Measurements from ENCODE around the gene SMPD3.

Gene SMPD3

DNA sequence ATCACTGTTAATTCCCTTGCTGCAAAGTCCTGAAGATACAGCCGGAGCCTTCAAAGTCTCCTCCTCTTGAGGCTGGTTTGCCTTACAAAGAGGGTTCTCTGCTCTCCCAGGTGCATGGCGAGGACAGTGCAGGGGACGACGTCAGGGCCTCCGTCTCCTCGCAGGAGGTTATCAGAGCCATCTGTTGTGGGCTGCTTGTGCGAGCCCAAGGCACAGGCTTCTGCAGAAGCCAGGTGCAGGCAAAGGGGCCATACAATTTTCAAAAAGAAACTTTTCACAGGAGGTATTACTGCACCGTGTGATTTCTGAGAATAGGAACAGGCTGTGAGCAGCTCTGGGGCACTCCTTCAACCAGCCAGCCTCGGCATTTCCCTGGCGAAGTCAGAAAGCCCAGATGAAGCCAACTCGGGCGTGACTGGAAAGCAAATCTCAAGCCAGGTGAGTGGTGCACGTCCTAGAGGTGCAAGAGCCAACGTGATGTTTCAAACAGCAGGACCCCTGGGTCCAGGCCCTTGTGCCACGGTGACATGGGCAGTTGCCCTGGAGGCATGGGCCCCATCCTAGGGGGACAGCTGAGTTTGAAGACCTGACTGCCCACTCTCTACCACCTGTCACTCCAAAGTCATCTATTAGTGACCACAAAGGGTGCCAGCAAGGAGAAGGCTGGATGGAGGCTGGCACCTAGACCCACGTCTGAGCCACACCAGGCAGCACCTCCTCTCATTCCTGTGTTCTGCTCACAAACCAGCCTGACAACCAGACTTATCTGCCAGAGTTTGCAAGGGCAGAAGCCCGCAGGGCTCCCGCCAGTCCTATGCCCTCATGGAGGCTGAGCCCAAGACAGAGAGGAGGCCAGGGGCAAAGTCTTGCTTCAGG is 68.6 kb downstream of the SMPD3 start:
- no peak for DNase-seq

- no peak for DNase-seq
These were observed 69.6 kb downstream of the SMPD3 start for GRCh38 chr16:68378436-68379415.

GRCh38 chr16:68377667-68378393 is 70.5 kb downstream of the SMPD3 start:
- no peak for DNase-seq

GRCh38 chr16:68377221-68377620 is 71.1 kb downstream of the SMPD3 start:
- DNase-seq, result no peak

DNA sequence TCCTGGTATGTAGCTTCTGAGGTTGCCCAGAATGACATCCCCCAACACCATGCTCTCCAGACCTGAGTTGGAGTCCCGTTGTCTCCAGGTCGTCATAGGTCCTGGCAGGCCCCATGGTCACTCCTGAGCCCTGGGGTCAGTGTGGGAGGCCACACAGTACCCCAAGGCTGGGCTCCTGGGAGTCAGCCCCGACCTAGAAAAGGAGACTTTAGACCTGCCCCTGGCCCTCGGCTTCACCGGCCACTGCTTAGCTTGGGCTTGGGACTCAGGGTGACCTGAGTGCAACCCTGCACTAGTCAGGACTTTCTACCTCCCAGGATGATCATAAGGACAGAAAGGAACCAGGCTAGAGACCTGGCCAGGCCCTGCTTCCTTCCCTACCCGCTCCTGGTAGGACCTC is 71.7 kb downstream of the SMPD3 start:
- no peak for DNase-seq

DNA sequence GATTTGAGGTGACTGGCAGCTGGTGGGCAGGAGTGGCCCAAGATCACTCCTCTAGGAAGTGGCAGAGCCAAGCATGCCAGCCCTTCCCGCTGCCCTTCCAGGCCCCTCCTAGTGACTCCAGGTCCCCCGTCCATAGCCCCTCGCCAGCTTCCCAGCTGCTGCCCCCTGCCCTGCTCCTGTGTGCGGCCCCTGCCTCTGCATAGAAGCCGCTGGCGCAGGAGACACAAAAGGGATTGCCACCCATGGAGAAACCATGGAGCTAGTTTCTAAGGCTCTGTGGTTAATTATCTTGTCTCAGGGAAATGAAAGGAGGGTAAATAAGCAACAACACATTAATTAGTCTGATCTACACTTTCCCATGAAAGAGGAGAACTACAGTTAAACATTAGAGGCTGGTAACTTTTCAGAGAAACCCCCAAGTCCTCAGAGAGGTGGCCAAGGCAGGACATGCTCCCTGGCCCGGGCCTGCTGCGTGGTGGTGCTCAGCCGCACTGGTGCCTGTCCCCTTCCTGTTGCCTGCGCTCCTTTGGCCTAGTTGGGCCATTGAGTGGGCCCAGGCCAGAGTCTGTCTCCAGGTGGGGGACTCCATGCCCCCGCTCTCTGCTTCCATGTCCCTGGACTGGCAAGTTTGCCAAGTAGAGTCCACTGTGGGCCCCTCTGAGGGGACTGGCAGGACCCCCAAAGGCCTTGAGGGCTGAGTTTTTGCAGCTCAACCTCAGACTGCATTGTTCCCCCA is 72.3 kb downstream of the SMPD3 start:
- no peak for DNase-seq

- DNase-seq, result no peak
These were observed 73.2 kb downstream of the SMPD3 start for GRCh38 chr16:68374961-68375660.

DNA sequence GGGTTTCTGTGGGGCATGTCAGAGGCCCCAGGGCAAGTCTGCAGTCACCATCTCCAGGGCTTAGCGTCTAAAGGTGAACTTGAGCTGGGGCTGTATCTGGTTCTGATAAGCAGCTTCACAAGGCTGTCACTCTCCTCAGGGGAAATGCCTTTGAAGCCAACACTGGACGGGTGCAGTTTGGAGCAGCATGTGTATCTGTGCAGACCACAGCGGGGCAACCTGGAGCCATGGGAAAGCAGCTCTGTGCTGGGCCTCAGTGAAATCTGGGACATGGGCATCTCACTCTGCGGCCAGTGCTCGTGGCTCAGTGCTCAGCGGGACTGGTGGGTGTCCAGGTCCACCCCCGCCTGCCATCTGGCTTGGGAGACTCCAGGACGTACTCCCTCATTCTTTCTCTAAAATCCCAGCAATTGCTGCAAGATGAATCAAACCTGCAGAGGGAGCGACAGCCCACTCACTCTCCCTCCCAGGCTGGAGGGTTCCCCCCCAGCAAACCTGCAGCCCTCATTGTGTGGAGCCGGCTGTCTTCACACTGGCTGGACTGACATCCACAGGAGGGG is 74.0 kb downstream of the SMPD3 start:
- DNase-seq, result no peak

DNA sequence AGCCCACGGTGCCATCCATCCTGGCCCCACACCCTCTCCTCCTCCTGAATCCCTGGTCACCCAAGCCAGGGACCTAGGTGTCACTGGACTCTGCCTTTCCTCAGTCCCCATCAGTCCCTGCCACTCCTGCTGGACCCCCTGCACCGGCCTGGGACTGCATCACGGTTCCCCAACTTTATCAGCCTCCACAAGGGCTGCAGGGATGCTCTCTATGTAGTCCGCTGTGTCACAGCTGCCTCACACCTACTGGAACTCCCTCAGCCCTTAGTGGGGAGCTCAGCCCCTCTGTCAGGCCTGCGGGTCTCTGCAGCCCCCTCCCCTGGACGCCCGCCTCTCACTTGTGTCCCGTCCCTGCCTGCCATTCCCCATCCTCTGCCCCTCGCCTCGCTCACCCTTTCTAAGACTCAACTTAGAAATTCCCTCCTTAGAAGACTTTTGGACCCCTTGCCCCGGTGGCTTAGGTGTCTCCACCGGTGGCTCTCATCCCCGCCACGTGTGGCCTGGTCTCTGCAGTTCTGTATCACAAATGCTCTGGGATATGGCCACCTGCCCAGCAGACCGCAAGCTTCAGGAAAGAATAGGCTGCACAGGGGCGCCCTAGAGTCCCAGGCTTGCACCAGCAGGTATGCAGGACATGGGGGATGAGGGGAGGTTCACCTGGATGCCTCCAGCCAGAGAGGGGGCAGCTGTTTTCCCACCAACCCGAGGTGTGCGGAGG is 74.6 kb downstream of the SMPD3 start:
- no peak for DNase-seq

DNA sequence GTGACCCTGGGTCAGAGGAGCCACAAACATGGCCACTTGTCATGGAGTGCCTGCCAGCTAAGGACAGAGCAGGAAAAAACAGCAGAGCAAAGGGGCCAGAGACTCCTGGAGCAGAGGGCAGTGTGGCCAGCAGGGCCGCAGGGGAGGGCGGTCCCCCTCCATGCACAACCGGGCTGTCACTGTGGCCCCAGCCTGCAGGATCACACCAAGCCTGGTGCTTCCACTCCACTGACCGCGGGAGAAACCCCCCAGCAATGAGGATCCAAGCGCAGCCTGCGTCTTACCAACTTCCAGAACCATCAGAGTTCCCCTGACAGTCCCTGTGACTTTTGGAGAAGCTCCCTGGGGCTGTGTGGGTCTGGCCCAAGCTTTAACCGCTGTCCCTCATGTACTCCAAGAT is 75.5 kb downstream of the SMPD3 start:
- DNase-seq, result no peak

GRCh38 chr16:68372381-68372720 is 76.0 kb downstream of the SMPD3 start:
- no peak for DNase-seq

DNA sequence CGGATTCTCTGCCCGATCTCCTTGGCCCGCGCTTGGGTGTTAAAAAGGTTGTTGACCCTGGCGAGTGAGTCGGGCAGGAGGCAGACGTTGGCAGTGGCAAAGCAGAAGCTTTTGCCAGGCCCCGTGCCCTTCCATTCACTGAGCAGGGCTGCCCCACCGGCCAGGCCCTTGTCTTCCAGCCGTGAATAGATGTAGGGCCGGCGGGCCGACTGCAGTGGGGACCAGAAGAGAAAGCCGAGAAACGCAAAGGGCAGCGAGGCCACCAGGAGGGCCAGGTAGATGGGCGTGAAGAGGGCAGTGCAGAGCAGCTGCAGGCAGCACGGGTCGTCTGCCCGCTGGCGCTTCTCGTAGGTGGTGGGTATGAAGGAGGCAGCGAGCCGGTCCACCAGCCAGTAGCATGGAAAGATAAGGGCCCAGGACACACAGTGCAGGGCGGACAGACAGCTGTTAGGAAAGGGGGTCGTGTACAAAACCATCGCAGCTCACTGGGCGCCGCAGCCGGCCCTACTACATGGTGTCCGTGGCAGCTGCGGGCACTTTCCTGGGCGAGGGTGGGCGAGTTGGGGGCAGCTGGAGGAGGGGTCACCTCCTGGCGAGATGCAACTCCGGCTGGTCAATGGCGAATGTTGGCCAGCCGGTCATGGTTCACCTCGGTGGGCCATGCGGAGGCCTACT is 76.5 kb downstream of the SMPD3 start:
- DNase-seq, result no peak

- DNase-seq, result no peak
These were observed 77.0 kb downstream of the SMPD3 start for GRCh38 chr16:68371276-68371651.

DNA sequence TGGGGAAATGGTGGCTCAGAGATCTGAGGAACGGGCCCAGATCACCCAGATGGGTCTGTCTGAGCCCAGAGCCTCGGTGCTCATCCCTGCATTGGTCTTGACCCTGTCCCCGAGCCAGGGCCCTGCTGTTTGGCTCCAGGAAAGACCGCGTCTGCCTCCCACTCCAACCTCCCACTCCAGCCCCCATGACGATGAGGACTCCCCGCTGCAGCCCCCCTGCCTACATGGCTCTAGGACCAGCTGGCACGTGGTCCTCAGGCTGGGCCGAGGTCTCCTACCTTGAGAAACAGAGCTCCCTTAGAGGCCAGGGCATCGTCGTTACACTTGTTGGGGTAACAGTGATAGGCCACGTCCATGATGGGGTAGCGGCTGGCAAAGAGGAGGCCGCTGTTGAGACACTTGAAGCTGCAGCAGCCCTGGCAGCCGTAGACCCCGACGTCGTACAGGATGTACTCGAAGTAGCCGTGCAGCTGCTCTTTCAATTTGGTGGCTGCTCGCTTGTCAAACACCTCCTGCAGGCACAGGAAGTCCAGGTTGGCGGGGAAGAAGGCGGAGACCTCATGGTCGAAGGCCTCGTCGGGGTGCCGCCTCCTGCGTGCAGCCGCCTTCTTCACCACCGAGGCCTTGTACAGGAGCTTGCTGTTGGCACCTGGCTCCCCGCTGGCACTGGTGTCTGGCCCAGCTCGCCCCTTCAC is 77.6 kb downstream of the SMPD3 start:
- no peak for DNase-seq

- no peak for DNase-seq
These were observed 78.4 kb downstream of the SMPD3 start for GRCh38 chr16:68369697-68370580.

DNA sequence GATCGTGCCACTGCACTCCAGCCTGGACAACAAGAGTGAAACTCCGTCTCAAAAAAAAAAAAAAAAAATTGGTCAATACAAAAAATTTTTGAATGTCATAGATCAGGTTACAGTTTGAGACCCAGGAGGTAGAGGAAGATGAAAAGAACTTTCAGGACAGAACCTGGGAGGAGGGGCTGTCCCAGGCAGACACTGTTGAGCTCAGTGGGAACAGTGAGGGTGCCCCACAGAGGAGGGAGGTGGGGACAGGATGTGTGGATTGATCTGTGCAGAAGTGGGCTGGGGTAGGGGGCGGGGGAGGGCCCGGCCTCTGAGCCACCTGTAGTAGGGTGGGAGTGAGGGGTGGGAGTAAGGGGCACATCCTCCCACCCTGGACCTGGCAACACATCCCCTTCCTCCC is 79.1 kb downstream of the SMPD3 start:
- no peak for DNase-seq

- no peak for DNase-seq
These were observed 79.9 kb downstream of the SMPD3 start for GRCh38 chr16:68368301-68368888.

DNA sequence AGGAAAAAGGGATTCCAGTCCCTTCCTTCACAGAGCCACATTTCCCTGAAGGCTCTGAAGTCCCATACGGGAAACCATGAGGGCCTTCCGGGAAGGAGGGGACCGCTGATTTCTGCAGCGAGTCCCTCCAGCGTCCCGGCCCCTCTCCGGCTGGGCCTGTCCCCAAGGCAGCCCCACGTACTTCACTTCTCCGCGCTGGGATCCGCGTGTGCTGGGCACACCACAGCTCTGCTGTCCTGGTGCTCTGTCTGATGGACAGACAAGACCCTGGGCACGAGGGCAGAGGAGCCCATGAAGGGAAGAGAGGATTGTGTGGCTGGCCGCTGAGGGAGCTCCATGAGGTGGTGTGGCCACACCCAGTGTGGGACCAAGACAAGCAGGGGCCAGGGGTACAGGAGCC is 80.4 kb downstream of the SMPD3 start:
- no peak for DNase-seq
